Measurements from ENCODE around the gene VTA1. TPM values are rescaled to one million over a fixed set of nuclear protein-coding genes. Genes with fewer than 3 reads are reported as not detected.
"Not testable (repeated sequence)": the region's sequence is repeated elsewhere in the genome, so short reads cannot be mapped to it uniquely, and the experiment has no call there.

The VTA1 gene
- total RNA-seq, 6 experiments from 2014 or later = 68.3 to 81.3 (median 77.1) TPM

DNA sequence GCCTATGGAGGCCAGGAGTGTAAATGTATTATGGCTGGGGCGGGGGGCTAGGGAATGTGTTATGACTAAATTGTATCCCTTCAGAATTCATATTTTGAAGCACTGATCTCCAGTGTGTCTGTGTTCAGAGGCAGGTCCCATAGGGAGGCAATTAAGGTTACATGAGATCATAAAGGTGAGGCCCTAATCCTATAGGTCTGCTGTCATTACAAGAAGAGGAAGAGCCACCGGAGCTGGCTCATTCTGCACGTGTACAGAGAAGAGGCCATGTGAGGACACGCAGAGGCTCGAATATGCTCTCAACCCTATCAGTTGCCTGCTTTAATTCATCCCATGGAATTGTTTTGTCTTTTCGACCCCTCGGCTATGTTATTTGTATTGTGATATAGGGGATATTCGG lies 76.9 kb downstream of the VTA1 start:
- peaks cover 10% of the 10 kb centered on the region; the same call in 1 of the 2 replicates for H3K36me3 Mint-ChIP-seq (ENCODE audit: low read depth)
- H3K4me1 Mint-ChIP-seq (ENCODE audit: low read depth) = no peaks in the 10 kb centered on the region
- no peaks in the 10 kb centered on the region for H3K27me3 Mint-ChIP-seq (ENCODE audit: insufficient read depth)
- DNase-seq = no peak
- peaks cover 13% of the 10 kb centered on the region for H3K9me3 Mint-ChIP-seq
- H3K4me3 Mint-ChIP-seq = no peak overlapping the region
- no peak overlapping the region for H3K27ac Mint-ChIP-seq
- TF ChIP-seq, protein P1, sequence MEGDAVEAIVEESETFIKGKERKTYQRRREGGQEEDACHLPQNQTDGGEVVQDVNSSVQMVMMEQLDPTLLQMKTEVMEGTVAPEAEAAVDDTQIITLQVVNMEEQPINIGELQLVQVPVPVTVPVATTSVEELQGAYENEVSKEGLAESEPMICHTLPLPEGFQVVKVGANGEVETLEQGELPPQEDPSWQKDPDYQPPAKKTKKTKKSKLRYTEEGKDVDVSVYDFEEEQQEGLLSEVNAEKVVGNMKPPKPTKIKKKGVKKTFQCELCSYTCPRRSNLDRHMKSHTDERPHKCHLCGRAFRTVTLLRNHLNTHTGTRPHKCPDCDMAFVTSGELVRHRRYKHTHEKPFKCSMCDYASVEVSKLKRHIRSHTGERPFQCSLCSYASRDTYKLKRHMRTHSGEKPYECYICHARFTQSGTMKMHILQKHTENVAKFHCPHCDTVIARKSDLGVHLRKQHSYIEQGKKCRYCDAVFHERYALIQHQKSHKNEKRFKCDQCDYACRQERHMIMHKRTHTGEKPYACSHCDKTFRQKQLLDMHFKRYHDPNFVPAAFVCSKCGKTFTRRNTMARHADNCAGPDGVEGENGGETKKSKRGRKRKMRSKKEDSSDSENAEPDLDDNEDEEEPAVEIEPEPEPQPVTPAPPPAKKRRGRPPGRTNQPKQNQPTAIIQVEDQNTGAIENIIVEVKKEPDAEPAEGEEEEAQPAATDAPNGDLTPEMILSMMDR (IDR thresholded peaks at IDR 0.05) = no peak

DNA sequence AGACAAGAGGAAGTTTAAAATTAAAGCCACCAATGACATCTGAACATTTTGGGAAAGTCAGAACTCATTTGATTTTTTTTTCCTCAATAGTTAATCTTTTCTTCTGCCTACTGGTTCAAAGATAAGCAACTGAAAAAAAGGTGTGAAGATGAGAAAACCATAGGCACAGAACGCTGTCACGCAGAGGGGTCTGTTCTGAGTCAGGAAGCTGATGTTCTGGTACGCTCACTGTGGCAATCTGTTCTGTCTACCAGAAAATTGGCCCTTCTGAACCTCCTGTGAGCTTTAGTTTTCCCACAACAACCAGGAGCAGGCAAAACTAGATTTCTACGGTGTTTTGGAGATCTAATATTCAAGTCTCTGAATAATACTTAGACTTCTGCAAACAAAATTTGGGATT lies 78.1 kb downstream of the VTA1 start:
- H3K27ac Mint-ChIP-seq = no peak overlapping the region
- TF ChIP-seq, protein P1 (IDR thresholded peaks at IDR 0.05) = no peak
- no peaks in the 10 kb centered on the region for H3K27me3 Mint-ChIP-seq (ENCODE audit: insufficient read depth)
- 0 out of 2 replicates have a peak, but pooled peaks cover 10% of the 10 kb centered on the region for H3K36me3 Mint-ChIP-seq (ENCODE audit: low read depth)
- DNase-seq = no peak
- H3K9me3 Mint-ChIP-seq = peaks cover 13% of the 10 kb centered on the region
- H3K4me3 Mint-ChIP-seq = no peak overlapping the region
- no peaks in the 10 kb centered on the region; the same call in 1 of the 2 replicates for H3K4me1 Mint-ChIP-seq (ENCODE audit: low read depth)

DNA sequence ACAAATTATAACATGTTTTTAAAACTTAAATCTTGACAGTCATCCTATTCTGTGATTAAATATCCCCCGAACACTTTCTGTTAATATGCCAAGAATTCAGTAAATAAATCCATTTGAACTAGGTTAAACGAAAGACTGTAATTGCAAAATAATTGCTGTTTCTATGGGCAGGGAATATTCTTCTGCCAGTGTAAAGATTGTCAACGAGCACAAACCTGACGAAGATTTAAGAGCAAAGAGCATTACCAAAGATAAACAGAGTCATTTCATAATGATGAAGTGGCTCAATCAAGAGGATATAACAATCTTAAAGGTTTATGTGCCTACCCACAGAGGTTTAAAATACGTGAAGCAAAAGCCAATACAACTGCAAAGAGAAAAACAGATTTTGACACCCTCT lies 78.5 kb downstream of the VTA1 start:
- Mint-ChIP-seq H3K27ac (no peak overlapping the region), H3K4me3 (no peak overlapping the region), H3K27me3 (ENCODE audit: insufficient read depth) (no peaks in the 10 kb centered on the region), H3K4me1 (ENCODE audit: low read depth) (no peaks in the 10 kb centered on the region; the same call in 1 of the 2 replicates), H3K9me3 (peaks cover 13% of the 10 kb centered on the region), H3K36me3 (ENCODE audit: low read depth) (0 out of 2 replicates have a peak, but pooled peaks cover 10% of the 10 kb centered on the region)
- TF ChIP-seq, protein P1 (IDR thresholded peaks at IDR 0.05) = no peak
- DNase-seq = no peak

DNA sequence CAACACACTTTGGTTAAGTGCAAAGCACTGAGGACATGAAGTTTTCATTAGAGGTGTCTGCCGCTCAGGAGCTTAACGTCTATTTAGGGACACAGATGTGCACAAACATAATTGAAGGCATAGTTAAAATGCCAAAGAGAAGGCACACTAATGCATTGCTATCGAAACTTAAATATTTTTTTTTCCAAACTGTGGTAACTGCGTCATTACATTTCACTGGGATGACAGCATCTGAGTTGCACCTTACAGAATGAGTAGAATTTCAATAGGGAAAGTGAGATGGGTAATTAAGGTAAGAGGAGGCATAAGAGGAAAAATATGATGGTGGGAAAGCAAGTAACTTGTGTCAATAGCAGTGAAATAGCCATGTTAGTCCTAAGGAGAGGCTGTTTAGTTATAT lies 79.7 kb downstream of the VTA1 start:
- peaks cover 13% of the 10 kb centered on the region for H3K9me3 Mint-ChIP-seq
- H3K4me3 Mint-ChIP-seq = no peak overlapping the region
- no peak for DNase-seq
- no peaks in the 10 kb centered on the region for H3K27me3 Mint-ChIP-seq (ENCODE audit: insufficient read depth)
- TF ChIP-seq, protein P1 (IDR thresholded peaks at IDR 0.05) = no peak
- no peaks in the 10 kb centered on the region; the same call in 1 of the 2 replicates for H3K4me1 Mint-ChIP-seq (ENCODE audit: low read depth)
- 0 out of 2 replicates have a peak, but pooled peaks cover 5% of the 10 kb centered on the region for H3K36me3 Mint-ChIP-seq (ENCODE audit: low read depth)
- no peak overlapping the region for H3K27ac Mint-ChIP-seq

DNA sequence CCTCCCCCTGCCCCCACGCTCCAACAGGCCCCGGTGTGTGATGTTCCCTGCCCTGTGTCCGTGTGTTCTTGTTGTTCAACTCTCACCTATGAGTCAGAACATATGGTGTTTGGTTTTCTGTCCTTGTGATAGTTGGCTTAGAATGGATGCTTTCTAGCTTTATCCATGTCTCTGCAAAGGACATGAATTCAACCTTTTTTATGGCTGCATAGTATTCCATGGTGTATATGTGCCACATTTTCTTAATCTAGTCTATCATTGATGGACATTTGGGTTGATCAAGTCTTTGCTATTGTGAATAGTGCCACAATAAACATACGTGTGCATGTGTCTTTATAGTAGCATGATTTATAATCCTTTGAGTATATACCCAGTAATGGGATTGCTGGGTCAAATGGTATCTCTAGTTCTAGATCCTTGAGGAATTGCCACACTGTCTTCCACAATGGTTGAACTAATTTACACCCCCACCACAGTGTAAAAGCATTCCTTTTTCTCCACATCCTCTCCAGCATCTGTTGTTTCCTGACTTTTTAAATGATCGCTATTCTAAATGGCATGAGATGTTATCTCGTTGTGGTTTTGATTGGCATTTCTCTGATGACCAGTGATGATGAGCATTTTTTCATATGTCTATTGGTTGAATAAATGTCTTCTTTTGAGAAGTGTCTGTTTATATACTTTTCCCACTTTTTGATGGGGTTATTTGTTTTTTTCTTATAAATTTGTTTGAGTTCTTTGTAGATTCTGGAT lies 82.6 kb downstream of the VTA1 start:
- peak; percentile 4 for DNase-seq
- H3K4me3 Mint-ChIP-seq = not testable (repeated sequence)

DNA sequence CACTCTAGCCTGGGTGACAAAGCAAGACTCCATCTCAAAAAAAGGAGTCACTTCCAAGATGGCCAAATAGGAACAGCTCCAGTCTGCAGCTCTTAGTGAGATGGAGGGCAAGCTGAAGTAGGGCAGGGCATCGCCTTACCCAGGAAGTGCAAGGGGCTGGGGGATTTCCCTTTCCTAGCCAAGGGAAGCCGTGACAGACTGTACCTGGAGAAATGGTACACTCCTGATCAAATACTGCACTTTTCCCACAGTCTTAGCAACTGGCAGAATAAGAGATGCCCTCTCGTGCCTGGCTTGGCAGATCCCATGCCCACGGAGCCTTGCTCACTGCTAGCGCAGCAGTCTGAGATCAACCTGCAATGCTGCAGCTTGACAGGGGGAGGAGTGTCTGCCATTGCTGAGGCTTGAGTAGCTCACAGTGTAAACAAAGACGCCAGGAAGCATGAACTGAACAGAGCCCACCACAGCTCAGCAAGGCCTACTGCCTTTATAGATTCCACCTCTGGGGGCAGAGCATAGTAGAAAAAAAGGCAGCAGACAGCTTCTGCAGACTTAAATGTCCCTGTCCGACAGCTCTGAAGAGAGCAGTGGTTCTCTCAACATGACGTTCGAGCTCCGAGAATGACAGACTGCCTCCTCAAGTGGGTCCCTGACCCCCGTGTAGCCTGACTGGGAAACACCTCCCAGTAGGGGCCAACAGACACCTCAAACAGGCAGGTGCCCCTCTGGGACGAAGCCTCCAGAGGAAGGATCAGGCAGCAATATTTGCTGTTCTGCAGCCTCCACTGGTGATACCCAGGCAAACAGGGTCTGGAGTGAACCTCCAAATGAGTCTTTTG lies 85.4 kb downstream of the VTA1 start:
- H3K36me3 Mint-ChIP-seq (ENCODE audit: low read depth); H3K27me3 Mint-ChIP-seq (ENCODE audit: insufficient read depth); H3K27ac Mint-ChIP-seq; H3K4me3 Mint-ChIP-seq; H3K4me1 Mint-ChIP-seq (ENCODE audit: low read depth): not testable (repeated sequence)
- TF ChIP-seq, protein P1 (IDR thresholded peaks at IDR 0.05) = peak; percentile 62
- H3K9me3 Mint-ChIP-seq = peaks cover 12% of the 10 kb centered on the region
- peak; percentile 52 for DNase-seq

More for the DNA sequence above, 82.6 kb downstream of the VTA1 start:
- not testable (repeated sequence) for H3K27ac Mint-ChIP-seq; H3K36me3 Mint-ChIP-seq (ENCODE audit: low read depth); H3K27me3 Mint-ChIP-seq (ENCODE audit: insufficient read depth); H3K4me1 Mint-ChIP-seq (ENCODE audit: low read depth)
- peaks cover 13% of the 10 kb centered on the region for H3K9me3 Mint-ChIP-seq
